GM19099 (cell line): ENCODE data around the gene FAM43B.

Source experiments
- POLR2A ChIP-seq: IDR thresholded peaks from 3 replicates; pipeline ENCODE4 v1.6.1; 2011; ENCODE audit warnings: low read depth; ENCODE audit not compliant: insufficient read length; ENCODE audit errors: extremely low read depth

FAM43B gene

GRCh38 chr1:20575541-20576336, 23.4 kb downstream of the FAM43B start:
- TF ChIP-seq POLR2A: no peak

DNA sequence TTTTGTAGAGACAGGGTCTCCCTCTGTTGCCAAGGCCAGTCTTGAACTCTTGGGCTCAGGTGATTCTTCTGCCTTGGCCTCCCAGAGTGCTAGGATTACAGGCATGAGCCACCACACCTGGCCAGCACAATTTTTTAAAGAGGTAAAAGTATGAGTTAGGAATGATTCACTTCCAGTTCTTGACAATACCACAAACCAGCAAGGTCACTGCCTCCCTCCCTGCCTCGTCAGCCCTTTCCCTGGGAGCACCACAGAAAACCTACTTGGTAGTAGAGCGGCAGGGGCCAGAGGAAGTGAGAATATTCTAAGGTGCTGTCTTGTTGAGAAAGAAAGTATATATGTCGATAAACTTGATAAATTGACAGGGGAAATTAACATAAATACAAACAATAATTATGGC, 25.7 kb downstream of the FAM43B start:
- TF ChIP-seq POLR2A: no peak

GRCh38 chr1:20578721-20579395, 26.5 kb downstream of the FAM43B start:
- TF ChIP-seq POLR2A: no peak

DNA sequence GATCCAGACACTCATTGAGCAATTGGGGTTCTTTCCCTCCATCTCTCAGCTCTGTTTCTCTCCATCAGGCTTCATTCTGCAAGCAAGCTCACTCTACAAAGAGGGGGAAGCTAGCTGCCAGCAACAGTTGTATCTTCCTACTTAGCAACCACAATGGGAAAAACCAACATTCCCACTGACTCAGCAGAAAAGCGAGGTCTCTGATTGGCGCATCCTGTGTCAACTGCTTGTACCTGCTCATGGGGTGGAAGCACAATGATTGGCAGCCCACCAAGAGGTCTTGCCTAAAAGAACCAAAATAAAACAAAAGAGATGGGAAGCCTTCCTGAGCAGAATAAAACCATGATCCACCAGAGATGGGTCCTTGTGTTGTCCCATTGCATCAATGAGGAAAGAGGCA, 32.5 kb downstream of the FAM43B start:
- no peak for TF ChIP-seq POLR2A

GRCh38 chr1:20586953-20587660, 34.7 kb downstream of the FAM43B start:
- TF ChIP-seq POLR2A: no peak

DNA sequence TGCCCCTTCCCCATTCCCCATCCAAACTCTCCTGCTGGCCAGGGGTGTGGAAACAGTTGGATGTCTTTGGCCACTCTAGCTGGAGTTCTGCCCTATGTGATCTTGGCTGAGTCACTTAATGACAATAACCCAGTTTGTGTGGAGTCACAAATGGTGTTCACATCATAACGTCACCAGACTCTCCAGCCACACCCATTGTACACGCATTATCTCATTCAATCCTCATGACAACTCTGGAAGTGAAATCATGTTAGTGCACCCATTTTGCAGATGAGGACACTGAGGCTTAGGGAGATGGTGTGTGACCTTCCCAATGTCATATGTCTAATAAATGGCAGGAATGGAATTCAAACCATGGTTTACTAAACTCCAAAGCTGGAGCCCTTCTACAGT, 35.3 kb downstream of the FAM43B start:
- TF ChIP-seq POLR2A: no peak

DNA sequence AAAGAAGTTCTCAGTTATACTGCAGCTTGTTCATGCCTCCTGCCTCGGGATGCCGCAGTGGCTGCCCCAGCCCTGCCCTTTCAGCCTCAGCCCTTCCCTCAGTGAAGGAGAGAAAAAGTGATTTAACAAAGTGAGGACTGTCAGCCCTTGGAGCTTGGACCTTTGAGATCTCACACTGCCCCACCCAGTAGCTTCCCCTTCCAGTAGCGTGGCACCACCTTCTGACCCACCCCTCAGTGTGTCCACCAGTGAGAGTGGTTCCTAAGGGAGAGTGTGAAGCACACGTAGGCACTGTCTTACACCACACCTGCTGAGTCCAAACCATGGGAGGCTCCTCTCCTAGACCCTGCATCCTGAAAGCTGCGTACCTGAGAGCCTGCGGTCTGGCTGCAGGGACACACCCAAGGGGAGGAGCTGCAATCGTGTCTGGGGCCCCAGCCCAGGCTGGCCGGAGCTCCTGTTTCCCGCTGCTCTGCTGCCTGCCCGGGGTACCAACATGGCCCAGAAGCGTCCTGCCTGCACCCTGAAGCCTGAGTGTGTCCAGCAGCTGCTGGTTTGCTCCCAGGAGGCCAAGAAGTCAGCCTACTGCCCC, 36.4 kb downstream of the FAM43B start, which contains the start of gene CDA:
CDA (plus strand) TSS at position 464 of the 592 bp plus-strand sequence; CDS start at position 497, 33 bp downstream.
- TF ChIP-seq POLR2A: no peak

- no peak for TF ChIP-seq POLR2A
These were observed 37.2 kb downstream of the FAM43B start for GRCh38 chr1:20589331-20590278.

DNA sequence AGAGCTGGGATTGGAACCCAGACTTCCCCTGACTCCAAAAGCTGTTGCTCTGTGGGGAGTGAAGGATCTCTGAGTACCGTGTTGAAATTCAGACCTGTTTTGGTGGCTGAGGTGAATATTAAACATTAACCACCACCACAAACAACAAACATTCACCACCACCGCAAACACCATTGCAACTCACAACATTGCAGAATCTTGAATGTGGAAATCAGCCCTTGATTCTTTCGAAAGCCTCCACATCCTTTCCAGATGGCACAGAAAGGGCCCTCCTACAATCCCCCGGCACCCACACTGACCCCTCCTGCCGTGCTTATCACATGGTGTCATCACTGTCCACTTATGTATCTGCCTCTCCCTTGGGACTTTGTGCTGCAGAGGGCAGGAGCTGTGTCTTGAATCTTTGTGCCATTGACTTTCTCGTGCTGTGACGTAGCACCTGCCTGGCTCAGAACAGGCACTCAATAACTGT, 38.0 kb downstream of the FAM43B start:
- TF ChIP-seq POLR2A: no peak

DNA sequence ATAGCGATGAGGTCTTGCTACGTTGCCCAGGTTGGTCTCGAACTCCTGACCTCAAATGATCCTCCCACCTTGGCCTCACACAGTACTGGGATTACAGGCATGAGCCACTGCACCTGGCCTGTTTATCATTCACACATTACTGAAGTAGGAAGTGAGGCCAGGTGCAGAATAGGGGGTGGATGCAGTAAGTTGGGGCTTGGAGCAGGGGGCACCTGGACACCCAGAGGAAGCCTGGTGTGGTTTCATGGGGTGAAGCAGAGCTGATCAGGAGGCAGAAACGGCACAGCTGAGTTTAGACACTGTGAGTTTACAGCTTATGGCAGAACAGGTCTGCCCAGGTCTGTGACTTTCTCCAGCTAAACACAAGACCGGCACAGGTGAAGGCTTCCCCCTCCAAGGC, 41.4 kb downstream of the FAM43B start:
- no peak for TF ChIP-seq POLR2A

- TF ChIP-seq POLR2A: no peak
These were observed 42.4 kb downstream of the FAM43B start for GRCh38 chr1:20594746-20595145.

DNA sequence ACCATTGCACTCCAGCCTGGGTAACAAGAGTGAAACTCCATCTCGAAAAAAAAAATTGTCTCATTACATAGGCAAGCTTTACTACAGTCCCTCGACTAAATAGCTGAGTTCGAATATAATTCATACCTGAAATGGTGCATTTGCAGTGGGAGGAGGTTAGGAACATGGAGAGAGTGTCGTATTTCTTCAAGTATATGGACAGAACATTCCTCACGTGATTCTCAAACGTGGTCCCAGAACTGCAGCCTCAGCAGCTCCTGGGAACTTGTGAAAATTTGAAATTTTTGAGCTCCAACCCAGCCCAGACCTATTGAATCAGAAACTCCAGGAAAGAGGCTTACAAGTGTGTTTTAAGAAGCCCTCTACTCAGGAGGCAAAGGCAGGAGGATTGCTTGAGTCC, 43.7 kb downstream of the FAM43B start:
- no peak for TF ChIP-seq POLR2A

GRCh38 chr1:20597650-20598049, 45.3 kb downstream of the FAM43B start:
- no peak for TF ChIP-seq POLR2A

GRCh38 chr1:20600156-20600555, 47.8 kb downstream of the FAM43B start:
- TF ChIP-seq POLR2A: no peak
